Measurements from ENCODE around the gene XPR1.

DNA sequence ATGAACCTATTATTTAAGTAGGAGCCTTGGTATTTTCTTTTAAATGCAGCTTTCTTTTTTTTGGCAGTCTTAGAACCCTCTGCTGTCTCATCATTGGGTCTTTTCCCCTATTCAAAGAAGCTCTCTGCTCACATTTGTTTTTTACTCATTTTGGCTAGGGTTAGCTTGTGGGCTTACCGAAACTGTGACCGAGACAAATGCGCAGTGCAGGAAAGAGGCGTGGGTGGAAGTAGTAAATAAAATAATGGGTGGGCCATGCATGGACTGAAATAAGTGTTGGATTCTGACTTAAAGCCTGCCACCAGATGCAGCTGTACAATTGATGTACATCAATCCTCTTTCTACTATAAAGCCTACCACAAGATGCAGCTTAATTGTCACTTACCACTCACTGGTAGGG lies 14.7 kb downstream of the XPR1 start:
- TF ChIP-seq CTCF (IDR thresholded peaks at IDR 0.05), result no peak
- TF ChIP-seq POLR2AphosphoS5 (IDR thresholded peaks at IDR 0.05; ENCODE audit: low read depth, low read length), result no peak
- TF ChIP-seq SIN3A (IDR thresholded peaks at IDR 0.05; ENCODE audit: borderline replicate concordance, insufficient read depth, low read depth, low read length), result no peak
- TF ChIP-seq REST (IDR thresholded peaks at IDR 0.05; ENCODE audit: insufficient read depth in 1 of 2, low read depth in 2 of 2, low read length in 1 of 2), result no peak
- no peak for TF ChIP-seq TCF7L2 (IDR thresholded peaks at IDR 0.05; ENCODE audit: low read depth, low read length)
